A172 (cell line): Measurements from ENCODE around the gene OBSCN. TPM values are rescaled to one million over a fixed set of nuclear protein-coding genes. Genes with fewer than 3 reads are reported as not detected.
"Not testable (repeated sequence)": the region's sequence is repeated elsewhere in the genome, so short reads cannot be mapped to it uniquely, and the experiment has no call there.

Experiments used
- DNase-seq: peaks from one replicate; pipeline ENCODE4 v3.0.0-alpha.2; 2015; ENCODE audit warnings: low spot score
- total RNA-seq: library from RNA; depleted of rRNA; stranded (reverse); fragments of >200 nt; shearing (Covaris generic); gene quantifications from 2 replicates; pipeline ENCODE4 v1.2.3, GENCODE V29; 2014

Gene OBSCN
- total RNA-seq, 1 experiment from 2014 or later = 9.9 TPM

DNA sequence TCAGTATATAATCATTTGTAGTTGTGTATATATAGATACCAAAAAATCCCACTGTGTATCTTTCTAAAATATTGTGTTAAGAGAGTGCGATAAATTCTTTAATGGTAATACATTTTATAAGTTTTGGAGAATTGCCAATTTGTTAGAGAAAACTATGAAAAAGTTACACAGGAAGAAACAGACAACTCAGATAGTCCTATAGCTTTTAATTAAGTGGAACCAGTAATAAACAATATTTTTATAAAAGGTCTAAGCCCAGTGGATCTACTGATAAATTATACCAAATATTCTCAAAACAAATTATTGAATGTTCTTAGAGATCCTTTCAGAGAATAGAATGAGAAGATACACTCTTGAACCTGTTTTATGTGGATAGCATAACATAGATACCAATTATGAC is 50.6 kb downstream of the OBSCN start:
- no peak for DNase-seq

DNA sequence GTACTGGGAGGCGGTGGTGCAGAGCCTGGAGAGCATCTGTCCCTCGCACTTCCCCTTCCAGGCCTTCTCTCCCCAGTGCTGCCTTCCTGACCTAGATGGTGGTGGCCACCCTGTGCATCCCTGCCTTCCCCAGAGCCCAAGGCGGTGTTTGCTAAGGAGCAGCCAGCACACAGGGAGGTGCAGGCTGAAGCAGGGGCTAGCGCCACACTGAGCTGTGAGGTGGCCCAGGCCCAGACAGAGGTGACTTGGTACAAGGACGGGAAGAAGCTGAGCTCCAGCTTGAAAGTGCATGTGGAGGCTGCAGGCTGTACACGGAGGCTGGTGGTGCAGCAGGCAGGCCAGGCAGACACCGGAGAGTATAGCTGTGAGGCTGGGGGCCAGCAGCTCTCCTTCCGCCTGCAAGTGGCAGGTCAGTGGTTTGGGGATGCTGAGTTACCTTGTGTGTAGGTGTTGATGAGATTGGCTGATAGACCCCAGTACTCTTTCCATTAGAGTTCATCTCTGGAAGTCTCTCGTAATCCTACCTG is 51.6 kb downstream of the OBSCN start:
- no peak for DNase-seq

DNA sequence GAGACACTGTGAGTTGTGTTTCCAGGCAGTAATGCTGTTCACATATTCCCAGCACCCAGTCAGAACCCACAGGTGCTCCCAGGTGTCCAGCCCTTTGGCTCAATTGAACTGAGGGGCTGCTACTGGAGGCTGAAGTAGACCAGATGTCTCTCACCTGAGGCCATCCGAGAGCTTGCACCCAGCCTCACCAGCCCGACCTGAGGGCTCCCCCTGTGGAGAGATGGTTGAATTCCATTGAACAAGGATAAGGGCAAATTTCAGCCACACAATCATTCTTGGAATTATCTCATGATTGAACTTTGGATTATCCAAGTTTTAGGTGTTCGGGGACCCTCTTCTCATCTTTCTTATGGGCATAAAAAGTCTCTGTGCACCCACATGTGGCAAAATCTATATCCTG is 52.1 kb downstream of the OBSCN start:
- no peak for DNase-seq

DNA sequence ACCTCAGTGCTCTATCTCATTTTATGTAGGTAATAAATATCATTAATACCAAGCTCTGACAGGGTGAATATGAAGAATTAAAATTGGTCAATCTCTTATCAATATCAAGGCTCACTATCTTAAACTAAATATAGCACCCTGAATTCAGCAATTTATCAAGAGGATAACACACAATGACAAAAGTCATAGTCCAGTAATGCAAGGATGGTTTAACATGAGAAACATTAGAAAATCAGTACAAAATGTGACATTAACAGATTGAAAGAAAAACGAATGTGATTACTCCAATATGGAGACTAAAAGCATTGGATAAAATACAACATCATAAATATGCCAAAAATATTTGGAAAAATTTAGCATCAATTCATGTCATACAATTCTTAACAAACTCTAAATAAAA is 53.9 kb downstream of the OBSCN start:
- no peak for DNase-seq

DNA sequence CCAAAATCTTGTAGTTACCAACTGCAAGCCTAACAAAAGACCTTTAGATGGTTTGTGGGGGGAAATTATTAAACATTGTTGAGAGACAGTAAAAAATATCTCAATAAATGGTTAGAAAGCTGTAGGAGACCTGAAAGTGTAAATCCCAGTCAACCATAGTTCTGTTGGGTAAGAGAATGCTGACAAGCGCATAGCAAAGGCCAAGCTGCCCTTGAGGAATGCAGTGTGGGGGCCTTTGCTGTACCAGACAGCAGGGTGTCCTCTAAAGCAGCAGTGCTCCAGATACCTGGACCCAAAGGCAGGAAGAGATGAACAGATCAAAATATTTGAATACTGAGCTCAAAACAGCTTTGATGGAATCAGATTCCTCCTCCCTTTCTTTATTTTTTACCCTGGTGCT is 54.6 kb downstream of the OBSCN start:
- no peak for DNase-seq

DNA sequence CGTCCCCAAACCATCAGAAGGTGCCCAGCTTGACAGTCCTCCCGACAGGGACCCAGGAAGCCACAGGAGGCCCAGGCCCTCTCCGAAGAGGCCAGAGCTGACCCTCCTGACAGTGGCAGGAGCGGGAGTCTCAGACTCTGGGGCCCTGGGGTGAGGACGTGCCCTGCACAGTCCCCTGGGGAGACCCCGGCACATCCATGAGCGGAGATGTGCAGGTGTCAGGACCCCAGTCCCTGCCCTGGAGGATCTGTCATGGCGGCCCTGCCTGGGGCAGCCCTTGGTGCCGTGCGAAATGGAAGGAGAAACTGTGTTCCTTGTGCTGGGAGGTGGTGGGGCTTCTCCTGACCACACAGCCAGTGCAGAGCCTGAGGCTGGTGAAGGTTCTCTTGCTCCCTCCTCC is 55.8 kb downstream of the OBSCN start:
- no peak for DNase-seq

DNA sequence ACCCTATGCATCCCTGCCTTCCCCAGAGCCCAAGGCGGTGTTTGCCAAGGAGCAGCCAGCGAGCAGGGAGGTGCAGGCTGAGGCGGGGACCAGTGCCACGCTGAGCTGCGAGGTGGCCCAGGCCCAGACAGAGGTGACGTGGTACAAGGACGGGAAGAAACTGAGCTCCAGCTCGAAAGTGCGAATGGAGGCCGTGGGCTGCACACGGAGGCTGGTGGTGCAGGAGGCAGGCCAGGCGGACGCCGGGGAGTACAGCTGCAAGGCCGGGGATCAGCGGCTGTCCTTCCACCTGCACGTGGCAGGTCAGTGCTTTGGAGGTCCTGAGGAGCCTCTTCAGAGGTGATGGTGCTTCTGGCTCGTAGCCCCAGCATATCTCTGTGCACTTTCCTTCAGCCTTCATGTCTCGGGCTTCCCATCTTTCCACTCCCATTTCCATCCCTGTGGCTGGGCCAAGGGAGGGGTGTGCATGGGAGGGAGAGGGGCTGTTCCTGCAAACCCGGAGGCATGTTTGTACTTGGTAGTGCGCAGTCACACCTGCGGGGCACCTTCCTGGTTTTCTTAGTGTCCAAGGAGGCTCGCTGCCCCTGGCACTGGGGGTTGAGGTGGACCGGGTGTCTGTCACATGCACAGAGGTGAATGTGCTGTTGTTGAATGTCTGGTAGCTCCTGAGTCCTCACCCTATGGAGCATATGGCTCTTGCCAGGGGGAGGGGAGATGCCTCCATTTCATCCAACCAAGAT is 56.4 kb downstream of the OBSCN start:
- no peak for DNase-seq

DNA sequence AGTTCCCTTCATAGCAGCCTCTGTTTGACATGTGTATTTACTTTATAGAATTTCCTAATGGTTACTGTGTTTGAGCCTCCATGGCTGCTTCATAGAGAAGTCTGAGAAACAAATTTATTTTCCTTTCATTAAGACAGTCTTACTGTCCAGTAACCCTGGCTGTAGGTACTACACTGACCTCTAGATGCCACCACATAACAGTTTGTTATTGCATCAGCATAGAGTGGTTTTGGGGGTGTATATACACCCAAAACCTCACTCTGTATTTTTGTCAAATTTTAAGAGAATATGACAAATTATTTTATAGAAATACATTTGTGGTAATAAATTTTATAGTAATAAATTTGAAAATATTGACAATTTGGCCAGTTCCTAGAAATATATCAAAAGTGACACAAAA is 57.3 kb downstream of the OBSCN start:
- peak; percentile 30 for DNase-seq

DNA sequence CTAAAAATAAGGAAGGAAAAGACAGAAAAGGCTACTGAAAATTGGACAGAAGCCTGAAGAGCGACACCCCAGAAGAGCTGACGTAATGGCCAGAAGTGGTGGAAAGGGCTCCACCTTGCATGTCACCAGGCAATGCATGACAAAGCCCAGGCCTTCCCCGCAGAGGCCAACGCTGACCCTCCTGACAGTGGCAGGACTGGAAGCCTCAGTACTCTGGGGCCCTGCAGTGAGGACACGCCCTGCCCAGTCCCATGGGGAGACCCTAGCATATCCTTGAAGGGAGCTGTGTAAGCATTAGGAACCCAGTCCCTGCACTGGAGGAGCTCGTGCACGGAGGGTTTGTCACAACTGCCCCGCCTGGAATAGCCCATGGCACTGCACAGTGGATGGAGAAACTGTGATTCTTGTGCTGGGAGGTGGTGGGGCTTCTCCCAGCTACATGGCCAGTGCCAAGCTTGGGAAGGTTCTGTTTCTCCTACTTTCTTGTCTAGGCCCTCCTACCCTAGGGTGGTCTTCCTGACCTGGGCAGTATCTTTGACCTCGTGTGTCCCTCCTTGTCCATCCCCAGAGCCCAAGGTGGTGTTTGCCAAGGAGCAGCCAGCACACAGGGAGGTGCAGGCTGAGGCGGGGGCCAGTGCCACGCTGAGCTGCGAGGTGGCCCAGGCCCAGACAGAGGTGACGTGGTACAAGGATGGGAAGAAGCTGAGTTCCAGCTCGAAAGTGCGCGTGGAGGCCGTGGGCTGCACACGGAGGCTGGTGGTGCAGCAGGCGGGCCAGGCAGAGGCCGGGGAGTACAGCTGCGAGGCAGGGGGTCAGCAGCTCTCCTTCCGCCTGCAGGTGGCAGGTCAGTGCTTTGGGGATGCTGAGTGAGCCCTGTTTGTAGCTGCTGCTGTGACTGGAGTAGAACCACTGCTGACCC is 60.4 kb downstream of the OBSCN start:
- no peak for DNase-seq

DNA sequence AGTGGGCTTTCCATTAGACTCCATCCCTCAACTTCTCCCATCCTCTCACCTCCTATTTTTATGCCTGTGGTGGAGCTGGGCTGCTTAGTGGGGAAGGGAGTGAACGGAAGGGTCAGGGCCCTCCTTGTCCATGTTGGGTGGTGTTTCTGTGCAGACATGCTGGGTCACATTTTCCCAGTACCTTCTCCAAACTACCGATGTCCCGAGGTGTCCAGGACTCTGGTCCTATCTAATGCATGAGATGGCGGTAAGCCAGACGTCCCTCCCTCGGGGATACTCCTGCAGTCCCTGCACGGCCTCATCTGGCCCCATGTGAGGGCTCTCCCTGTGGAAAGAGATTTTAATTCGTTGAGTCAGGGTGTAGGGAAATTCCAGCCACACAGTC is 61.0 kb downstream of the OBSCN start:
- DNase-seq = no peak

DNA sequence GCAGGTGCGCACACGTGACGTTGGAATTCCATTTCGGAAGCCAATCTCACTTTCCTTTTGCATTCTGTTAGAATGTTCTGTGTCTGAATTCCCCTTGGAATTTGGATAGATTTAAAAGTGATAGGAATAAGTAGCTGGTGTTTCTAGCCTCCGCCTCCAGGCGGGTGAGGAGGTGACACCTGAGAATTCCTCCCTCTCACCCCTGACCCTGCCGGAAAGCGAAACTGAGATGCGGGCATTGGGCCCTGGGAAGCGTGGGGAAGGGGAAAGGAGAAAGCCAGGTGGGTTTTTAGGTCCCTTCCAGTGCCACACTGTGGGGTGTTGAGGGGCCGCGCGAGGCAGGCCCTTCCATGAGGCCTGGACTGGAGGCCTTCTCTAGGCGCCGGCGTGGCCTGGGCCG is 61.6 kb downstream of the OBSCN start:
- not testable (repeated sequence) for DNase-seq

DNA sequence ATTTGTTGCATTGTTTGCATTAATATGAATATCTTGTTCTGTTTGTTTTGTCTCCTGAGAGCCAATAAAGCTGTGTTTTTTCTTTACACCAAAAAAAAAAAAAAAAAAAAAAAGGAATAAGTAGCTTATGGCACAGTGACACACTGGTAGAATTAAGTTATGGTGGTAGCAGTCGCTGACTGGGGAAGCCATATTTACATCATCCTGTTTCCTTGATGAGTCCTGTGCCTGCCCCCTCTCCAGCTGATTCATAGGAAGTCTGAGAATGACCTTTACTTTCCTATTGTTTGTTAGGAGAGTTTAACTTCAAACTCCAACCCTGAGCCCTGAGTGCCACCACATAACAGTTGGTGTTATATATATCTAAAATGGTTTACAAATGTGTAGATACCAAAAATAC is 62.2 kb downstream of the OBSCN start:
- DNase-seq = peak; percentile 39

DNA sequence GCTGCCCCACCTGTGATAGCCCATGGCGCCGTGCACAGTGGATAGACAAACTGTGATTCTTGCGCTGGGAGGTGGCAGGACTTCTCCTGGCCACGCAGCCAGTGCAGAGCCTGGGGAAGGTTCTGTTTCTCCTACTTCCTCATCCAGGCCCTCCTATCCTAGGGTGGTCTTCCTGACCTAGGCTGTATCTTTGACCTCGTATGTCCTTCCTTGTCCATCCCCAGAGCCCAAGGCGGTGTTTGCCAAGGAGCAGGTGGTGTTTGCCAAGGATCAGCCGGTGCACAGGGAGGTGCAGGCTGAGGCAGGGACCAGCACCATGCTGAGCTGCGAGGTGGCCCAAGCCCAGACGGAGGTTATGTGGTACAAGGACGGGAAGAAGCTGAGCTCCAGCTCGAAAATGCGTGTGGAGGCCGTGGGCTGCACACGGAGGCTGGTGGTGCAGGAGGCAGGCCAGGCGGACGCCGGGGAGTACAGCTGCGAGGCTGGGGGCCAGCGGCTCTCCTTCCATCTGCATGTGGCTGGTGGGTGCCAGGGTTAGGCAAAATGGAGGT is 63.9 kb downstream of the OBSCN start:
- no peak for DNase-seq

DNA sequence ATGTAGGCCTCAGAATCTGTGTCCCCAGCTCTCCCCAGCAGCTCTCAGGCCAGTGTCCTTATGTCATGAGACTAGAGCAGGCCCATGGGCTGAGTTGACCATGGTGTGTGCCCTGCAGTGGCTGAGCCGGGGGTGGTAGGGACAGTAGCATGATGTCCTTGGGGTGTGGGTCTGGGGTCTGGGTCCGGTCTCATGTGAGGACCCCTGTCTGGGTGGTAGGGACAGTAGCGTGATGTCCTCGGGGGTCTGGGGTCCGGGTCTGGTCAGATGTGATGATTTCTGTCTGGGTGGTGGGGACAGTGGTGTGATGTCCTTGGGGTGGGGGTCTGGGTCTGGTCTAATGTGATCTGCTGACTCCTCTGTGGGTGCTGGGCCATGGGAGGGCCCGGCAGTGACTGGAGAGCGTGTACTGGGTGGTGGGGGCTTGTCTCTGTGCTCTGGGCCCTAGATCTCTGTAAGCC is 64.5 kb downstream of the OBSCN start:
- DNase-seq = no peak

DNA sequence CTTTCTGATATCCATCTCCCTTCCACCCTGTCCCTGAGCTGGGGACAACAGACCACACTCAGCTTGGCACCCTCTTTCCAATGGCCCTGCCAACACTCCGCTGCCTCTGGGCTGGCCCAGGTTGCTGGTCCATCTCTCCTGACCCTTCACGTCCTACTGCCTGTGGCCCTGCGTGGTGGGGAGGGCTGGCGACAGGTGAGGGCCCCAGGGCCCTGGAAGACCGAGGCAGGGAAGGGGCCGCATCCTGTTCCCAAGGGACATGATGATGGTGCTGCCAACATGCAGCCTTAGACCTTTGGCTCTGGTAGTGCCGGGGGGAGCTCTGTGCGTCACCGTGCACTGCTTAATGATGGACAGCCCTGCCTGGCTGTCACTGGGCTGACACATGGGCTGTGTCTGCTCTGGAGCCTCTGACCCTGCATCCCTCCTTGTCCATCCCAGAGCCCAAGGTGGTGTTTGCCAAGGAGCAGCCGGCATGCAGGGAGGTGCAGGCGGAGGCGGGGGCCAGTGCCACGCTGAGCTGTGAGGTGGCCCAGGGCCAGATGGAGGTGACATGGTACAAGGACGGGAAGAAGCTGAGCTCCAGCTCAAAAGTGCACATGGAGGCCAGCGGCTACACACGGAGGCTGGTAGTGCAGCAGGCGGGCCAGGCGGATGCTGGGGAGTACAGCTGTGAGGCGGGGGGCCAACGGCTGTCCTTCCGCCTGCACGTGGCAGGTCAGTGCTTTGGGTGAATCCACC is 65.2 kb downstream of the OBSCN start:
- DNase-seq = no peak

DNA sequence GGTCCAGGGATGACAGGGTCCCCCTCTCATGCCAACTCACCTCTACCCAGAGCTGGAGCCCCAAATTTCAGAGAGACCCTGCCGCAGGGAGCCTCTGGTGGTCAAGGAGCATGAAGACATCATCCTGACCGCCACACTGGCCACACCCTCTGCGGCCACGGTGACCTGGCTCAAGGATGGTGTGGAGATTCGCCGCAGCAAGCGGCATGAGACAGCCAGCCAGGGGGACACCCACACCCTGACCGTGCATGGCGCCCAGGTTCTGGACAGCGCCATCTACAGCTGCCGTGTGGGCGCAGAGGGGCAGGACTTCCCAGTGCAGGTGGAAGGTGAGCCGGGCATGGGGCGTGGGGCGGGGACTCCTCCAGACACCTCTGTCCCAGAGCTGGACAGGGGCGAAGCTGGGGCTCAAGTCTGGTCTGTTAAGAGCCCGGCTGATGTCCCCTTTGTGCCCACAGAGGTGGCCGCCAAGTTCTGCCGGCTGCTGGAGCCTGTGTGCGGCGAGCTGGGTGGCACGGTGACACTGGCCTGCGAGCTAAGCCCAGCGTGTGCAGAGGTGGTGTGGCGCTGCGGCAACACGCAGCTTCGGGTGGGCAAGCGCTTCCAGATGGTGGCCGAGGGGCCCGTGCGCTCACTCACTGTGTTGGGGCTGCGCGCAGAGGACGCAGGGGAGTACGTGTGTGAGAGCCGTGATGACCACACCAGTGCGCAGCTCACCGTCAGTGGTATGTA is 66.0 kb downstream of the OBSCN start:
- DNase-seq = no peak

DNA sequence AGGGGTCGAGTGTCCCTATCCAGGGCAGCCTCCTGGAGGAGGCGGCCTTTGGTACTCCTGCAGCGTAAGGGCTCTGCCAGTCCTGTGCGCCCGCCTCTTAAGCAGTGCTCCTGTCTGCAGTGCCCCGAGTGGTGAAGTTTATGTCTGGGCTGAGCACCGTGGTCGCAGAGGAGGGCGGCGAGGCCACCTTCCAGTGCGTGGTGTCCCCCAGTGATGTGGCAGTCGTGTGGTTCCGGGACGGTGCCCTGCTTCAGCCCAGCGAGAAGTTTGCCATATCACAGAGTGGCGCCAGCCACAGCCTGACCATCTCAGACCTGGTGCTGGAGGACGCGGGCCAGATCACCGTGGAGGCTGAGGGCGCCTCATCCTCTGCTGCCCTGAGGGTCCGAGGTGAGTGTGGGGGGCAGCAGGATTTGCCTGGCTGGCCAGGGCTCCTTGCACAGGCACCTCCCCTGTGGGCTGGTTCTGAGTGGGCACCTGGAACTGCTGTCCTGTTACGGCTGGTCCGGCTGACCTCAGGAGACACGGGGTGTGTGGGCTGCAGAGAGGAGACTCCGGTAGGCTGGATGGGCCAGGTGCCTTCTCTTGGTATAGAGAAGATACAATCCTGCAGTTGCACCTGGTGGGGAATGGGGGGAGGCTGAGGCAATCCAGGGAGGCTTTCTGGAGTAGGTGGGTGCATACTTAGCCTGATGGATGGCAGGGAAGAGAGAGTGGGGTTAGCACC is 66.8 kb downstream of the OBSCN start:
- DNase-seq = no peak

DNA sequence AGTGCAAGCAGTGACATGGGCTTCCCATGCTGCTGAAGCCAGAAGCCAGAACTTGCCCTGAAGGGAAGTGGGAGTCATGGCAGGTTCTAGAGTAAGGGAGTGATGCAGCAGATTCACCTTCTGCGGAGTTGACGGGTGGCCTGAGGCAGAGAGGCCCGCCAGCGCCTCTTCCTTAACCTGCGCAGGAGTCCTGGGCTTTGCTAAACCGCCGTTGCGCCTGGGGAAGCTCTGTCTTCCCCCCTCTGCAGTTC is 67.3 kb downstream of the OBSCN start:
- no peak for DNase-seq

DNA sequence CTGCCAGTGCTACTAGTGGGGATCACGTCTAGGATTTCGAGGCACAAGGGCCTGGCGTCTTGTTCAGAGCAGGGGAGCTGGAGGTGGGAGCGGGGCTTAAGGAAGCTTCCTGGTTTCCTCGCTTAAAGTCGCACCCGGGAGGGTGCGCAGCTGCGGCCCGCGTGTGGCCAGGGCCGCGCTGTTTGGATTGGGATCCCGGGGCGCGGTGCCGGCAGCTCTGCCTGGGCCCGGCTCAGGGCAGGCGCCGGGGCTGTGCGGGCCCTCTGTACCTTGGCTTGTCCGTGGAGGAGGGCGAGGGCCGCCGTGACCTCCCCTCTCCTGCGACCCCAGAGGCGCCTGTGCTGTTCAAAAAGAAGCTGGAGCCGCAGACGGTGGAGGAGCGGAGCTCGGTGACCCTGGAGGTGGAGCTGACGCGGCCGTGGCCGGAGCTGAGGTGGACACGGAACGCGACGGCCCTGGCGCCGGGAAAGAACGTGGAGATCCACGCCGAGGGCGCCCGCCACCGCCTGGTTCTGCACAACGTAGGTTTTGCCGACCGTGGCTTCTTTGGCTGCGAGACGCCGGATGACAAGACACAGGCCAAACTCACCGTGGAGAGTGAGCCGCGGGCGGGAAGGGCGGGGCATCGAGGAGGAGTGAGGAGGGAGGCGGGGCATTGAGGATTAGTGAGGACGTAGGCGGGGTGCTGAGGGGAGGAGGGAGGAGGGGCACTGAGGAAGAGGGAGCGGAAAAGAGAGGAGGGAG is 67.8 kb downstream of the OBSCN start:
- no peak for DNase-seq
